GM21447 (cell line): ENCODE measurements around the gene ANAPC2.

ENCODE experiments used
- ATAC-seq: cut with Tn5 transposase; IDR thresholded peaks from one replicate; pipeline ENCODE4 v1.9.1; 2021; ENCODE audit not compliant: unreplicated experiment

Gene ANAPC2

GRCh38 chr9:137176302-137177182 is 11.8 kb downstream of the ANAPC2 start:
- ATAC-seq, result no peak

- ATAC-seq, result no peak
Measured at GRCh38 chr9:137175345-137175961, 12.9 kb downstream of the ANAPC2 start.

GRCh38 chr9:137174722-137175293 is 13.6 kb downstream of the ANAPC2 start:
- ATAC-seq, result no peak

- ATAC-seq, result no peak
Measured at GRCh38 chr9:137173796-137174664, 14.3 kb downstream of the ANAPC2 start.

GRCh38 chr9:137172901-137173795 is 15.2 kb downstream of the ANAPC2 start:
- ATAC-seq, result no peak

GRCh38 chr9:137171149-137171900 is 17.0 kb downstream of the ANAPC2 start:
- no peak for ATAC-seq

GRCh38 chr9:137170486-137171148 is 17.7 kb downstream of the ANAPC2 start:
- no peak for ATAC-seq

- ATAC-seq, result no peak
Measured at GRCh38 chr9:137169896-137170358, 18.4 kb downstream of the ANAPC2 start, which contains the start of gene LRRC26. LRRC26 (minus strand) TSS chr9:137170051; CDS start chr9:137169943, 108 bp downstream.

GRCh38 chr9:137168904-137169856 is 19.2 kb downstream of the ANAPC2 start:
- ATAC-seq, result no peak

GRCh38 chr9:137168573-137168903 is 19.8 kb downstream of the ANAPC2 start:
- no peak for ATAC-seq

GRCh38 chr9:137167747-137168572 is 20.4 kb downstream of the ANAPC2 start:
- no peak for ATAC-seq

GRCh38 chr9:137167277-137167746 is 21.0 kb downstream of the ANAPC2 start:
- ATAC-seq, result no peak

GRCh38 chr9:137166380-137167229 is 21.8 kb downstream of the ANAPC2 start:
- ATAC-seq, result no peak

GRCh38 chr9:137165250-137165836 is 23.0 kb downstream of the ANAPC2 start:
- ATAC-seq, result no peak
